22Rv1 (cell line): ENCODE measurements around the gene ERP44.
"Not testable (repeated sequence)": the region's sequence is repeated elsewhere in the genome, so short reads cannot be mapped to it uniquely, and the experiment has no call there.

ENCODE experiments used
- H3K27ac ChIP-seq: fragments of 450-650 bp; 2 replicates; pipeline ENCODE4 v1.5.1; 2017
- CTCF ChIP-seq: fragments of 450-650 bp; IDR thresholded peaks from 2 replicates; pipeline ENCODE4 v1.5.1; 2017; ENCODE audit warnings: mild to moderate bottlenecking
- ZFX ChIP-seq: fragments of 450-650 bp; IDR thresholded peaks from 2 replicates; pipeline ENCODE4 v1.6.1; 2017; ENCODE audit warnings: antibody characterized with exemption, borderline replicate concordance

Gene ERP44

GRCh38 chr9:100087218-100087617 lies 11.6 kb downstream of the ERP44 start:
- TF ChIP-seq ZFX: no peak
- no peak for TF ChIP-seq CTCF
- no peak overlapping the region for H3K27ac ChIP-seq

GRCh38 chr9:100086097-100086635 lies 12.6 kb downstream of the ERP44 start:
- H3K27ac ChIP-seq: no peak overlapping the region
- TF ChIP-seq CTCF (no peak), ZFX (no peak)

- no peak overlapping the region for H3K27ac ChIP-seq
Measured at GRCh38 chr9:100084734-100085133, 14.1 kb downstream of the ERP44 start.

GRCh38 chr9:100084128-100084453 lies 14.7 kb downstream of the ERP44 start:
- no peak overlapping the region for H3K27ac ChIP-seq
- TF ChIP-seq CTCF (no peak), ZFX (no peak)

More at GRCh38 chr9:100084734-100085133, 14.1 kb downstream of the ERP44 start:
- TF ChIP-seq CTCF: no peak
- no peak for TF ChIP-seq ZFX

- no peak overlapping the region for H3K27ac ChIP-seq
- TF ChIP-seq CTCF: no peak
- TF ChIP-seq ZFX: no peak
Measured at GRCh38 chr9:100083448-100084127, 15.2 kb downstream of the ERP44 start.

- TF ChIP-seq ZFX (no peak), CTCF (no peak)
- H3K27ac ChIP-seq: no peak overlapping the region
Measured at GRCh38 chr9:100082782-100083181, 16.0 kb downstream of the ERP44 start.

GRCh38 chr9:100076256-100076655 lies 22.5 kb downstream of the ERP44 start:
- not testable (repeated sequence) for H3K27ac ChIP-seq

- no peak overlapping the region for H3K27ac ChIP-seq
- TF ChIP-seq ZFX (no peak), CTCF (no peak)
Measured at GRCh38 chr9:100074989-100075388, 23.8 kb downstream of the ERP44 start.
